ENCODE data around the gene ATIC.

GRCh38 chr2:215382011-215382410, 70.2 kb downstream of the ATIC start:
- no peak for TF ChIP-seq CTCF (IDR thresholded peaks at IDR 0.05)
- no peak for TF ChIP-seq POLR2A (IDR thresholded peaks at IDR 0.05)

Data from Peyer's patch (tissue), 4 donors.